SK-N-SH (cell line): ENCODE data around the gene ACOT8.
"Not testable (repeated sequence)": the region's sequence is repeated elsewhere in the genome, so short reads cannot be mapped to it uniquely, and the experiment has no call there.

Source experiments
- TAF1 ChIP-seq: IDR thresholded peaks from 2 replicates; pipeline ENCODE4 v1.6.1; 2012; ENCODE audit warnings: low read depth, mild to moderate bottlenecking, low read length, moderate library complexity, borderline replicate concordance
- YY1 ChIP-seq: IDR thresholded peaks from 2 replicates; pipeline ENCODE4 v1.4.0; 2012; ENCODE audit warnings: low read depth, mild to moderate bottlenecking

- TF ChIP-seq TAF1, YY1: not testable (repeated sequence)
These were observed 16.9 kb upstream of the ACOT8 start for GRCh38 chr20:45874104-45874481.
